OCI-M2 (cell line): ENCODE measurements around the gene LANCL1.

Experiments
- DNase-seq: peaks from one replicate; lab custom pipeline; 2025; ENCODE audit not compliant: unreplicated experiment; lab: John Stamatoyannopoulos, UW

LANCL1 gene

DNA sequence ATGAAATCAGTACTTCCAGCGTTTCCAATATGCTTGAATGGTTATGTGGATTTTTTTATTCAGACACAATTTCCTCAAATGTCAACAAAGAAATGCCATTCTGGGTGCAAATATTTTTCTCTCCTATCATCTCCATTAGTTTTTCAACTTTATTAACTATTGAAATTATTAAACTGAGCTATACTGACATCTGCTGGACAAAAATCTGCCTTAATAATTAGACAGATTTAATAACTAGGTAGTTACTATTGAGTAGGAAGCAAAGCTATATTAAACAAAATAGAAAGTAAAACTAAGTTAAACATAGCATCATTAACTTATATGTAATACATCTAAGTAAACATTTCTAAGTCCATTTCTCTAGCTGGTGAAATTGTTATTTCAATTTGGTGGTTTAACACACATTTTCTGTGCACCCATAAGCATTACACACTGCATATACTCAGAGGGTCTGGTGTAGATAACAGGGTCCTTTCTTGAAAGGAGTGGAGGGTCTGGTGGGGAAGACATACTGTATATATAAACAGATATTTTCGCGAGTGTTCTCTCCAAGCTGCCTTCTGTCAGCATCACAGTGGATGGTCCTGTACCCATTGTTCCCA is 77.0 kb downstream of the LANCL1 start:
- DNase-seq: no peak

DNA sequence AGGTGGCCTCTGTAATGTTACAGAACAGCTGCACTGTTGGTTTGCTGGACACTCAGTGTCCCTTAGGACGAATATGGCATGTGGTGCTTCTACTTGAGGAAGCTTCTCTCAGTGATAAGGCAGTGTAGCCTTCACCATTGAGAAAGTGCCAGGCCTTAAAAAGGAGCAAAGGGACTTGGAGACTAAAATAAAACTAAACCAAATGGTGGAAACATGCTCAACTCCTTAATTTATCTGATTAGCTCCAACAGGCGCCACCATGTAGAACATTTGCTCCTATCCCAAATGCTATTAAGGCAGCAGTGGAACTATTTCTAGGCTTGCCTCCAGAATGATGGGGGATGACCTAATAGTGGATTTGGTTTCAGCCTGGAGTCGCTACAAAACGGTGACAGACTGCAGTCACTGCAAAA is 84.1 kb downstream of the LANCL1 start:
- DNase-seq: no peak

DNA sequence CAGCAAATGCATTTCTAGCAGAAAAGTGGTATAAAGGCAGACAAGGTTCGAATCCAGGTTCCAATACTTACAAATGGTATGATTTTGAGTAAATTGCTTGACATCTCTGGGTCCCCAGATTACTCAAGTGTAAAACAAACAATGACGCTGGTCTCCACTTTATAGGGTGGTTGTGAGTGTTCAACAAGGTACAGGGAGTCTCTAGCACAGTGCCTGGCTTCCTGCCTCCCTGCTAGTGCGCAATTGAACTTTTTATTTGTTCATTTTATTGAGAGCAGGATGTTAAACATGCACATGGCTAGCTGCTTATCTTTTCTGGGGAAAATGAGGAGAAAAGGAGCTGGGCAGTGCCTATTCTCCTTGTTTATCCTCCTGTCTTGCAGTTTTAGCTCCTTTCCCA is 86.7 kb downstream of the LANCL1 start:
- DNase-seq: no peak

DNA sequence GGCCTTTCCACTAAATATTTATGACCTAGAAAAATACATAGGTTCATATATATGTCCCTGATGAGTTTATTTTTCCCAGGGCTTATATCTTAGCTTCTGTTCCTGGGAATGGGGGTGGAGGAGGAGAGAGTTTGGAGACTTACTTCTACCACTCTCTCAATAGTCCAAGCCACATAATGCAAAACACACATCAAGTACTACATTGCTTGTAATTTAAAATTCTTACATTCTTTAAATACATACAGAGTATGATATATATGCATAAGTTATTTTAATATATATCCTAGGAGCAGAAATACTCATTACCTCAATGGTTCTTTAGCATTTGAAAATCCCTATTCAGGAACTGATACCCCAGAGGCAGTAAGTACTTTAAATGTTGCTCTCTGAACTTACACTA is 88.4 kb downstream of the LANCL1 start:
- no peak for DNase-seq

DNA sequence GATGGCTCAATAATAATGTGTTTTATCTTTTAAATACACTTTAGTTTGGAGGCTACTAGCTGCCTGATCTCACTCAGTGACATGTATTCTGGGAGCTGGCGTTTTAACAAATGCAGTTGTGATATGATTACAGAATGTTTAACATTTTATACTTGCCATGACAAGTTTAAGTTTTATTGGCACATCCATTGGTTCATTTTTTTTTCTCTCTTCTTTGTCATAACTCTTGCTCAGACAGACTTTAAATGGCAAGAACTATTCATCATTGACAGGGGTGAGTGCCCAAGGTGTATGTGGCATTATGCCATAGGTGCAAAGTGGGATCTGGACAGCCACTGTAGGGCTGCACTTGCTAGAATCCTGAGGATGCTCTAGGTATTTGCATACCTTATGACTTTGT is 89.5 kb downstream of the LANCL1 start:
- no peak for DNase-seq
